SK-N-DZ (cell line): Measurements from ENCODE around the gene SLC7A8.
"Not testable (repeated sequence)": the region's sequence is repeated elsewhere in the genome, so short reads cannot be mapped to it uniquely, and the experiment has no call there.

Source experiments
- DNase-seq: peaks from one replicate; pipeline ENCODE4 v3.0.0-alpha.2; 2015; ENCODE audit warnings: low spot score

The SLC7A8 gene

GRCh38 chr14:23114120-23114458 is 69.4 kb downstream of the SLC7A8 start:
- no peak for DNase-seq

GRCh38 chr14:23113431-23114119 is 69.9 kb downstream of the SLC7A8 start:
- no peak for DNase-seq

- DNase-seq = no peak
Observed at GRCh38 chr14:23112359-23113178, 70.9 kb downstream of the SLC7A8 start.

DNA sequence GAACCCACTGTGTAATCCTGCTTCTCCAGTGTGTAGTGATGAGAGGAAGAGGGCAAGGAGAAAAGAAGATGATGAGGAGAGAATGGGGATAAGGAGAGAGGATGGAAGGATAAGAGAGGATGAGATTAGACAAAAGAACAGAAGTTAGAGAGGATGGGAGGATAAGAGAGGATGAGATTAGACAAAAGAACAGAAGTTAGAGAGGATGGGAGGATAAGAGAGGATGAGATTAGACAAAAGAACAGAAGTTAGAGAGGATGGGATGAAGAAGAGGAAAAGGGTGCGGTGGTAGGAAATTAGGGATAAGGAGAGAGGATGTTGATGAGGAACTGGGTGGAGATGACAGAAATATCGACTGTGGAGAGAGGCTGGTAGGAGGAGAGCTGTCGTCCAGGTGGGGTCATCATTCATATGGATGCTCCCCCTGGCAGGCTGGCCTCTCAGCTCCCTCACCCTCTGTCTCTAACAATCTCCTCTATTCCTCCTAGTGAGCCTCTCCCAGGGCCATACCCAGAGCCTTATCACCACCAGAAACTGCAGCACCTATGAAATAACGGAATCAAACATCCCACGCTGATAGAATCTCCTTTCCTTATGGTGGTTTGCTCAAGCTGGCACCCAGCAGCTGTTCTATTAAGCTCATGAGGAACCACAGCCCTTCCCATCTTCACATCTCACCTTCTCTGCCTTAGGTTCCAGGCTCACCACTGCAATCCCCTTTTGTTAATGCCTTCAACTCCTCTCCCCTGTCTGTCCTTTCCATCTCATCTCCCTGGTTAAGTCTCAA is 72.7 kb downstream of the SLC7A8 start:
- no peak for DNase-seq

GRCh38 chr14:23109769-23110168 is 73.7 kb downstream of the SLC7A8 start:
- no peak for DNase-seq

GRCh38 chr14:23108169-23108568 is 75.3 kb downstream of the SLC7A8 start:
- not testable (repeated sequence) for DNase-seq

- DNase-seq = not testable (repeated sequence)
Observed at GRCh38 chr14:23107620-23108019, 75.8 kb downstream of the SLC7A8 start.

- DNase-seq = no peak
Observed at GRCh38 chr14:23106747-23107045, 76.8 kb downstream of the SLC7A8 start.

GRCh38 chr14:23105348-23105824 is 78.1 kb downstream of the SLC7A8 start:
- DNase-seq = no peak

GRCh38 chr14:23104591-23105347 is 78.7 kb downstream of the SLC7A8 start, which contains the start of gene CIROP:
TSS of gene CIROP (minus strand) at chr14:23104989. CDS start at chr14:23104920, 69 bp downstream.
- peak; percentile 35 for DNase-seq

GRCh38 chr14:23104070-23104590 is 79.3 kb downstream of the SLC7A8 start:
- no peak for DNase-seq

DNA sequence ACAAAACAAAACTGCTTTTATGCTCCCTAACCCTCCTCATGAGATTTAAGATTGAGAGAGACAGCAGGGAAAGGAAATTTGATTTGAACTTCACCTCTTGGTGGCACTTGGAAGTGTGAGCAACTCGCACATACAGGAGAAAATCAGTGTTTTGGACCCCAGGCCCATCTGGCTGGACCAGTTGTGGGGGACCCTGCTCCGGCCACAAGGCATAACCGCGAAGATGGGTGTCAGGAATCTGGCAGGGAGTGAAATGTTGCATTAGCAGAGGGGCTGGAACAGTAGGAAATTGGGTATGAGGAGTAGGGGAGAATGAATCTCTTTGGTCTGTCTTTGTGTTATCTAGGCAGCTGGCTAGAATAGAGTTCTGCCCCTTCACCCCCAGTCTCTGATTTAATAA is 79.9 kb downstream of the SLC7A8 start:
- DNase-seq = no peak

- DNase-seq = no peak
Observed at GRCh38 chr14:23102801-23103200, 80.7 kb downstream of the SLC7A8 start.

DNA sequence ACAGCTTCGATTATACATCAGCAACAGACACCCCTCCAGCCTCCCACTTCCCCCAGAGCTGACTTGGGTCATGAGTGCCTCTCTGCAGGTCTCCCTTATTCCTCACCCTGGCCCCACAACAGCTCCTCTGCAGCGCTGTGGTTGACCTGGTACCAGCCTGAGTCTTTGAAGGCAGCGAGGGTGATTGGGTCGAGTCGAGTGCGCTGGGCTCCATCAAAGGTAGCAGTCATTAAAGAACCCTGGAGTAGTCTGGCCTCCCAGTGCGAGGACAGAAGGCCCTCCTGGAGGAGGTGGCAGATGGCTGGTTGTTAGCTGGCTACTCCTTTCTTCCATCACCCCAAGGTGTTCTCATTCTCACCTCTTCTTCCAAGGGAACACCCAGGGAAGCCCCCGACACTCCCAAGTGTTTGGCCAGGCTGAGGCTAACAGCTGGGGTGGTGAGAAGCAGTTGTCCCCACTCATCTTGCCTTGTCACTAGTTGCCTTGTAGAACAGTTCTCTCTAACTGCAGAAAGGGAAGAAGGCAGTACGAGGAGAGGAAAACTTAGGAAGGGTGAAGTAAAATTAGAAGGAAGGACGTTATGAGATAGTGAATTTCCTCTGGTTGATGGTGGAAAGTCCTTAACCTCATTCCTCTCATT is 81.4 kb downstream of the SLC7A8 start:
- DNase-seq = no peak

DNA sequence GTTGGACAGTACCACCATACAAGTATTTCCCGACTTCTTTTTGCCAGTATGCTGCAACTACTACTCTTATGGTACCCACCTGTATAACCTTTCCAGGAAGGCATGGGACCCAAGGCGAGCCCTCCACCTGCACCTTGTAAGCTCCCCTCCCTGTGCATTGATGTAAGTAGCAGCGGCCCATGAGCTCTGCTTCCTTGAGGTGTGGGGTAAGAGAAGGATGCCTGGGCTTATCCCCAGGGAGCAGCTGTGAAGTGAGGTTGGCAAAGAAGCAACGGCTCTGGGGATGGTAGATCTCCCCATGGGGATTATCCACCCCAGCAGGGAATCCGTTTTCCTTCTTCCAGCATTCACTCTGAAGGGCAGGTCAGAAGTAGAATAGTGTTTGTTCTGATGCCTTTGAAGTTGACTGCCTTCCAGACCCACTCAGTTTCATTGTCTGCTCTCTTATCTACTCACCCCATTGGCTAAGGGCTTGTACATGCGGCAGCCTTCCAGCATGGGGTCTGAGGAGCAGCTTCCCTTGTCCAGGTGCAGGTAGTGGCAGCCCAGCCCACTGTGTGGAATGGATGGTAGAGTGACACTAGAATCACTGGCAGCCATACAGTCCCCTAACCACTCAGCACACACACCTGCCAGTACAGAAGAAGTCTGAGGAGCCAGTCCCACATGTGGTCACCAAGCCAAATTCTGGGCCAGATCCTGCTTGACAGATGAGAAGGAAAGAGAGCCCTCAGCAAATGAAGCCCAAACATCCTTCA is 82.1 kb downstream of the SLC7A8 start:
- no peak for DNase-seq

- no peak for DNase-seq
Observed at GRCh38 chr14:23099212-23099861, 84.1 kb downstream of the SLC7A8 start.

GRCh38 chr14:23097786-23098185 is 85.7 kb downstream of the SLC7A8 start:
- DNase-seq = no peak

DNA sequence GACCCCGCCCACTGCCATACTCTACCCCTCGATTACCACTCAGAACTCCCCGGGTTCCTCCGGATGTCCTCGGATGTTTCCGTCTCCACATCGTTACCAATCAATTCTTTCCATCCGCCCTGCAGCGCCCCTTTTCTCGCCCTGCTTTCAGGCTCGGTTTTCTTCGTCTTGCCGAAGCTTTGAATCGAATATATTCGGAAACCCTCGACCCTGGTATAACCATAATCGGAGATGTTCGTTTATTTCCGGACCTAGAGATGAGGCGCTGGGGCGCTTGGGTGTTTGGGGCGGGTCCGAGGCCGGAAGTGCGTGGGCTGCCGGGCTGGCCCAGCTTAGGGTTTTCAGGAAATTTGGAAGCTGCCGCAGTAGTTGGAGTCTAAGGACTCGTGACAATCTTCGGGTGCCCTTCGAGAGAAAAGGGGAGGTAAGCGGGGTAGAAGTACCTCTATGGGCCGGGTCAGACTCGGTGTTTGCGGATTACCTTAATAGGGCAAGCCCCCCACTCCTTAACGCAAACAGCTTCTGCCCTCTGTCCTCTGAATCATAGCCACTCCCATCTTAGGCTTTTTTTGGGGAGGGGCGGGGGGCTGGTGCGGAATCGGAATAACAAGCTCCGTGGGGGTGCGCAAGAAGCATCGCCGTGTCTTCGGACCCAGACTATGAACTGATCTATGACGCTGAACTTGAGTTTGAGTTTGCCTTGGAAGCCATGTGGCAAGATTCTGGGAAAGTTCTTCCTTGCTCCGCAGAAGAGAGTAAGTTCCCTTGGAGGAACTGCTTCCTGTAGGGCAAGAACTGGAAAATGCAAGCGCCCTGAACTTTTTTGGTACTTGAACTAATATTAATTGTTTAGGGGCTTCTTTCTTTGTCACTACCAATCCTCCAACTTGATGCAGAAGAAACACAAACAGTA is 88.0 kb downstream of the SLC7A8 start, which contains the start of gene C14orf119:
Gene C14orf119 (plus strand): TSS at position 310 of the 913 bp plus-strand sequence. CDS start 2,154 bp downstream, outside the sequence.
- DNase-seq = peak; percentile 100
